HG03520 (cell line): ENCODE measurements around the gene VGF.
A peak's percentile ranks its signal among the peaks of the same experiment; 100 is the strongest.
"Not testable (repeated sequence)": the region's sequence is repeated elsewhere in the genome, so short reads cannot be mapped to it uniquely, and the experiment has no call there.

ENCODE experiments used
- ATAC-seq: cut with Tn5 transposase; IDR thresholded peaks from one replicate; pipeline ENCODE4 v1.9.1; 2021; ENCODE audit warnings: mild to moderate bottlenecking, moderate library complexity; ENCODE audit not compliant: unreplicated experiment

The VGF gene

DNA sequence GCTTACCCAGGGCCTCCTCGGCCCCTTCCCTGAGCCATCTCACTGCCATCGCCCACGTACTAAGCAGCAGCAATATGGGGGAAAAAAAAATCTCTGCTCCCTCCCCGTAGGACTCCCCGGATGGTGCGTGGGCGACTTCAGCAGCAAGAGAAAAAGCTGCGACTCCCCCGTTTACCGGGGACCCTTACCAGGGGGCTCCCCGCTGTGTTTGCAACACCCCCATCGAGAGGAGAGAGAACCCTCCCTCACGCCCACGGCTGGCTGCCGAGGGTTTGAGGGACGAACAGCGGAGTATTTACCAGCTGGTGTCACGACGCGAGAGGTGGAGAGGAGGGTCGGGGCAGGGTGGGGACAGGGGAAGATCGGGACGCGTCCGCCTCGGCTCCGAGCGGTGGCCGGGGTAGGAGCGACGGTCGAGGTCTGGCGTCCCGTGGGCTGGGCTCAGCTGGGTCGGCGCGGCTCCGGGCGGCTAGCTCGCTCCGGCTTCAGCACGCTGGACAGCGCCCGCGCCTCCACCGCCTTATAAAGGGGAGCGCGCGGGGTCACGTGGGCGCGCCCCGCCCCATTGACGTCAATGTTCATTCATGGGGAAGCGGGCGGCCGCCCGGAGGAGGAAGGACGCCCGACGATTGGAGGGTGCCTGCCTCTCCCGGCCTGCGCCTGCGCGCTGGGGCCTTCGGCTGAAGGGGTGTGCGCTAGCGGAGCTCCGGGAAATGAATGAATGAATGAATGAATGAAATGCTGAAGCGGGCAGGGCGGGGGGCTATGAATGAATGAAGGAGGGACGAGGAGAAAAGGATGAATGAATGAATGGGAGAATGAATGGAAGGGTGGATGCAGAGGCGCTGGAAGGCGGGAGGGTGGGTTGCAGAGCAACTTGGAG lies at the start of gene VGF:
Gene VGF, minus strand, starts transcription at position 495 of the 883 bp plus-strand sequence. CDS start 726 bp downstream, outside the sequence.
- peak; percentile 70 for ATAC-seq

DNA sequence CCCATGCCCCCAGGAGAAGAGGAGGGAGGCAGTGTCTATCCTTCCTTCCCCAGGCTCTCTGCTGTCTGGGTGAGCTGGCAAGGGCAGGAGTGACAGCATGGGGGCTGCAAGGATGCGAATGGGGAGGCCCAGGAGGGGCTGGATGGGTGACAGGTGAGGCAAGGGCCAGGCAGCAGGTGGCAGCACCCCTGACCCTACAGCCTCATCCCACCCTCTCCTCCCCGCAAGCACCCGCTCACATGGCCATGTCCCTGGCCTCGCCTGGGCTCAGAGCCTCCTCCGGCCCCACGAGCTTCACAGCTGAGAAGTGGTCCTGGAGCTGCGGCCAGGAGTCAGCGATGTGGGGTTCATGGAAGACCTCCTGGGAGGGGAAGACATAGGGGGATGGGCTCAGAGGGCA lies 46.6 kb upstream of the VGF start:
- no peak for ATAC-seq

DNA sequence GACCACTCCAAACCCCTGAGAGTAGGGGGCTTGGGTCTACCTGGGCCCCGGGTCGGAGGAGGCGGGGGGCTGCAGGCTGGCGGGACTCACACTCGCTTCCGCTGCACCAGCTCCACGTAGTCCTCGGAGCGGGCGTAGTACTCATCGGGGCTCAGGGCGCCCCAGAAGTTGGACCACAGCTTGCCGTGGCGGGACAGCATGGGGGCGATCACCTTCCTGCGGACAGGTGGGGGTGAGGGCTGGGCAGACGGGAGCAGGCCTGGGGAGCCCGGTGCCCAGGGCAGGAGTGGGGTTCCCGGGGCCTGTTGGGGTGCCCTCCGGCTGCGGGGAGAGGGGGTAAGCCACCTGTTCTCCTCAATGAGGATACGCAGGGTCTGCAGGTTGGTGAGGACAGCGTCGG lies 46.1 kb upstream of the VGF start:
- ATAC-seq, result no peak

DNA sequence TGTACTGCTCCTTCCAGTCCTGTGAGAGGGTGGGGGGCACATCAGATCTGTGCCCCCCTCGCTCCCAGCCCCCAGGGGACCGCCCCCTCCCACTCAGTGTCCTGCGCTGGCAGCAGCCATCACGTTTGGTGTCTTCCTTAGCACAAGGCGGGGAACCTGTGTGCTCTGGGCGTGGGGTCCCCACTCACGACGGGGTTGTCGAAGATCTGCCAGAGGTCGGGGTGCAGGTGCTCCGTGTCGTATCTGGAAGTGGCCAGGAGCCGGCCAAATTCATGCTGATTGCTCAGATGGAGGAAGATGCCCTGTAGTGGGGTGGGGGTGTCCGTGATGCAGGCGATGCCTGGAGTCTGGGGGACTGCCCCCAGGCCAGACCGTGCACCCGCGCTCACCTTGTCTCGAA lies 44.8 kb upstream of the VGF start:
- no peak for ATAC-seq

DNA sequence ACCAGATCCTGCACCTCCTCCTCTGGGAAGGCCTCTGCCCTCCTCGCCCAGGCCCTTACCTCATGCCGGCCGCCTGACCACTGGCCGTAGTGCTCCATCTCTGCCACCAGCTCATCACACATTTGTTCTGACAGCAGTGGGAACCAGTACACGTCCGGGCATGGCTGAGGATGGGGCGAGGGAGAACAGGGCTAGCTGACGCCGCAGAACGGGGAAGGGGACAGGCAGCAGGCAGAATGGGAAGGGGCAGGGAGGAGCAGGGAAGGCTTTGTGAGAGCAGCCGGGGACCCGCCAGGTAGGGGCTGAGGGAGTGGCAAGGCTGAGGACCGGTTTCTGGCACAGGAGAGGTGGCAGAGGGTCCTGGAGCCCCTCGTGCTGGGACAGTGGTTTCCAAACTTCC lies 43.4 kb upstream of the VGF start:
- no peak for ATAC-seq

DNA sequence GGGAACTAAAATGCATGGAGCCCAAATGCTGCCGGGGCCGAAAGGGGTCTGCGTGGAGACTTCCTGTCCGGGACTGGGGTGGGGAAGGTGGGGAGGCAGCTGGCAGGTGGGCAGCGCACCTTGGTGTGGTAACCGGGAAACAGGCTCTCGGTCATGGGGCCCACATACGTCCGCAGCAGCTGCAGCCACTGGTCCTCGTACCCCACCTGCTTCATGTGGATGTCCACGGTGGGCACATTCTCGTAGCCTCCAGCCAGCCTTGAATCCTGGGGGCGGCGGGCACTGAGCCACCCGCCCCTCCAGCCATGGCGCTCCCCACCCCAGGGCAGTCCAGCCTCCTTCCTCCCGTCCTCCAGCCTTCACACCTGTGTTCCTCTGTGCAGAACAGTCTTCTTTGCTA lies 42.1 kb upstream of the VGF start:
- no peak for ATAC-seq

DNA sequence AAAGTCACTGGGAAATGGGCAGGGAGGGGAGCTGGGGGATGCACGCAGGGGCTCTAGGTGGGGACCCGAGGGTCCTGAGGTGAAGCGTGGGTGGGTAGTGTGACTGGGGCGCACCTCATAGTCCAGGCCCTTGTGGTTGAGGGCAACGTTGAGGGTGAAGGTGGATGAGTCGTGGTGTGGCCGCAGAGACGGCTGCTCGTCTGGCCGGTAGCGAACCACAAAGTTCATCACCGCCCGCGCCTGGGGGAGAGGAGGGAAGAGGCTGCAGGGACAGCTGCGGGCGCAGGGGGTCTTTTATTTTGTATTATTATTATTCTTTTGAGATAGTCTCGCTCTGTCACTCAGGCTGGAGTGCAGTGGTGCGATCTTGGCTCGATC lies 41.3 kb upstream of the VGF start:
- ATAC-seq, result no peak

DNA sequence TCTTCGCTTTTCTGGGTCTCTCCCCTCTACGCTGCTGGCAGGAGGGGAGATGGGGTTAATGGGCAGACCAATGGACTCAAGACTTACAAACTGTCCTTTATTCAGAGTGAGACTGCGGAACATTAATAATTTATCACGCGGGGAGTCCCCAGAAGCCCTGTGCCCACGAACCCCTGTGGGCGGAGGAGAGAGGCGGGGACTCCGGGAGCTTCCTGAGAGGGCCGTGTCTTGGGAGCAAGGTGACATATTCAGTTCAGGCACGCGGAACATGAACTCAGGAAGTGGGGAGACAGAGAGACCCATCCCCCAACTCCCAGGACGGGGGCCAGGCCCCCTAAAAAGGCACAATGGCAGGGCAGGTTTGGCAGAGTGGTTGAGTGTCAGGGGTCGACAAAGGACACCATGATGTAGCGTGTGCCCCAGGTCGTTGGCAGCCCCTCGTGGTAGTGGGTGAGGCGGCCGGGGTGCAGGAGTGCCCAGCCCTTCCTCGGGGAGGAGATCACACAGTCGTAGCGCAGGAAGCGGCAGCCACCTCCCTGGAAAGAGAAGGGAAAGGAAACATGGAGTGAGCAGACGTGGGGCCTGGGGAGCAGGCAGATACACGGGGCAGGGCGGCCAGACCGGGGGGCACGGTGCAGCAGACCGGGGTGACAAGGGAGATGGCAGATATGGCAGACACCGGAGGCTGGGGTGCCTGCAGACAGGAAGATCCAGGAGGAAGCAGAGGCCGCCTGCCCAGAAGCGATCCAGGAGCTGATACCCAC lies 40.7 kb upstream of the VGF start:
- ATAC-seq, result no peak

DNA sequence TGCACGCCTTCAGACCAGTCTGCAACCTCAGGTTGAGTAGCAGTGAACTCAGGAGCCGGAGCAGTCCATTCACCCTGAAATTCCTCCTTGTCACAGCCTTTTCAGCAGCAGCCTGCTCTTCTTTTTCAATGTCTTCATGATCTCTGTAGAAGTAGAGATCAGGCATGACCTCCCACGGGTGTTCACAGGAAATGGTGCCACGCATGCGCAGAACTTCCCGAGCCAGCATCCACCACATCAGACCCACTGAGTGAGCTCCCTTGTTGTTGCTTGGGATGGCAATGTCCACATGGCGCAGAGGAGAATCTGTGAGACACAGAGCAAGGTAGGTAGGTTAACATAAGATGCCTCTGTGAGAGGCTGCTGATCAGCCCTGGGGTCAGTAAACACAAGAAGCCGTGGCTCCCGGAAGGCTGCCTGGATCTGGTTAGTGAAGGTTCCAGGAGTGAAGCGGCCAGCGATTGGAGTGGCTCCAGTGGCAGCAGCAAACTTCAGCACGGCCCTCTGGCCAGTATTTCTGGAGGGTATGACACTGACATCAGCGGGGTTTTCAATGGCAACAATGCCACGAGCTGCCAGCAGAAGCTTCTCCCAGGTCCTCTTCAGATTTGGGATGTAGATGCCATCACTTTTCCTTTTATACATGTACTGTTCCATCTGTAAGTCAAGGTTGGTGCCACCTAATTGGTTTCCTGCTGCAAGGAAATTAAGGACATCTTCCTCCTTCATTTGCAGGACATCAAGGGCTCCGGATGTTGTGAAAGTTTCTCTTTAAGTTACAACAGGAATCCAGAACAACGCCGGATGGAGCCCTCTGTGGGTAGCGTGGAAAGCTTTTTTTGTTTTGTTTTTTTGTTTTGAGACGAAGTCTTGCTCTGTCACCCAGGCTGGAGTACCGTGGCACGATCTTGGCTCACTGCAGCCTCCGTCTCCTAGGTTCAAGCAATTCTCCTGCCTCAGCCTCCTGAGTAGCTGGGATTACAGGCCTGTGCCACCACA lies 38.7 kb upstream of the VGF start:
- ATAC-seq, result not testable (repeated sequence)

DNA sequence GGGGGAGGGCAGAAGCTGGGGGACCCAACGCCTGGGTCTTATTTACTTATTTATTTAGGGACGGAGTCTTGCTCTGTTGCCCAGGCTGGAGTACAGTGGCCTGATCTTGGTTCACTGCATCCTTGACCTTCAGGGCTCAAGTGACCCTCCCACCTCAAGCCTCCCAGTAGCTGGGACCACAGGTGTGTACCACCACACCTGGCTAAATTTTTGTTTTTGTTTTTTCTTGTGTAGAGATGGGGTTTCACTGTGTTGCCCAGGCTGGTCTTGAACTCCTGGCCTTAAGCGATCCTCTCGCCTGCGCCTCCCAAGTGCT lies 37.2 kb upstream of the VGF start:
- ATAC-seq, result no peak

DNA sequence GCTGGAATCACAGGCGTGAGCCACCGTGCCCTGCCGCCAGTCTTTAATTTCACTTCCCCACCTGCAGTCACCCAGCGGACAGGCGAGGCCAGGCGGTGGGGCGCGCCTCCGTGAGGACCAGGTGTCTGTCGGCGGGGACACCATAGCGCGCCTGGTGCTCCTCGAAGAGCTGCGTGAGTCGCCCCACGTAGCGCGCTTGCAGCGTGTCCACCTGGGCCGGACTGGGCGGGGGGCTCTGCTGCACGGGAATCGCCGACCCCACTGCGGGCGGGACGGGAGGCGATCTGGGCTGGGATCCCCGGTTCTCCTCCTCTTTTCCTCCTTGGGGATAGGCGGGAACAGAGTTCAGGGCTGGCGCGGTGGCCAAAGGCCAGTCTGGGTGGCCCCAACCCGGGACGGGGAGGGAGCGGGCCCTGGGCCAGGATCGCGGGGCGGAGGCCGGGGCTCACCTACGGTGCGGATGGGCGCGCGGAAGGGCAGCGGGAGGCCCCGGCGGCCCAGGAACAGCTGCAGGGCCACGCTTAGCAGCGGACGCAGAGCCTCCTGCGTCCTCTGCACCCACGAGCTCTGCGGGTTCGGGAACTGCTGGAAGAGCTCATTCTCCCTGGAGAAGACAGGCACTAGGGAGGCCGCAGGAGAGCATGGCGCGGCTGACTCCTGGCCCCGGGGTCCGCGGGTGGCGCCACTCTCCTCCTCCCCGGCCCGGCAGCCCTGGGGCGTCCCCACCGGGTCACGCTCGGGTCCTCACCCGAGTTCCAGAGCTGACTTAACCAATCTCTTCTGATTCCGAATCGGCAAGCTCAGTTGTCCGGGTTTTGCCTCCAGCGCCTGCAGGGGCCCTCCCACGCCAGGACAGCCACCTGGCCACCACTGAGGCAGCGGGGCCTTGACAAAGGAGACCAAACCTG lies 36.6 kb upstream of the VGF start:
- ATAC-seq, result no peak

DNA sequence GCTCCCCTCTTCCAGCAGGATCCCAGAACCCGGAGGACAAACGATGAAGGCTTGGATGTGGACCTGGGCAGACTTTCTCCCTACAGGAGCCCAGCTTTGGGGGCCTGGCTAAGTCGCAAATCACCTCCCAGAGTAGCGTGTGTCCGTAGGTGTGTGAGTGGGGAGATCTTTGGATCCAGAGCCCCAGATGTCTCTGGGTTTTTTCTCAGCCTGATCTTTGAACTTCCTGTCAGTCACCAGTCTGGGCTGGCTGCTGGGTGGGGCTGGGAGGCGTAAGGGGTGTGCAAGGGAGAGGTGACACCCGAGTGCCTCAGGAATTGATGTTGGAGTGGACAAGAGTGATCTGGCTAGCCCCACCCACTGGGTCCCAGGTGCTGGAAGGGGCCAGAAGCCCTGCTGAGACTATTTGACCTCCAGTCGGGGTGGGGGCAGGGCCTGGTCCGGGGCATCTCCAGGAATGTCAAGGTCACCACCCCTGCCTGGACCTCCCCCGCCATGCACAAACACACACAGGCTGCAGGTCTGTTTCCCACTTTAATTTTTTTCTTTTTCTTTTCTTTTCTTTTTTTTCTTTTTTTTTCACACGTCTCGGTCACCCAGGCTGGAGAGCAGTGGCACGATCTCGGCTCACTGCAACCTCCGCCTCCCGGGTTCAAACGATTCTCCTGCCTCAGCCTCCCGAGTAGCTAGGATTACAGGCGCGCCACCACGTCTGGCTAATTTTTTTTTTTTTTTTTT lies 35.7 kb upstream of the VGF start, which contains the start of gene MOGAT3:
Gene MOGAT3, minus strand, starts transcription at position 175 of the 738 bp plus-strand sequence. CDS start 182 bp downstream, outside the sequence.
- no peak for ATAC-seq

DNA sequence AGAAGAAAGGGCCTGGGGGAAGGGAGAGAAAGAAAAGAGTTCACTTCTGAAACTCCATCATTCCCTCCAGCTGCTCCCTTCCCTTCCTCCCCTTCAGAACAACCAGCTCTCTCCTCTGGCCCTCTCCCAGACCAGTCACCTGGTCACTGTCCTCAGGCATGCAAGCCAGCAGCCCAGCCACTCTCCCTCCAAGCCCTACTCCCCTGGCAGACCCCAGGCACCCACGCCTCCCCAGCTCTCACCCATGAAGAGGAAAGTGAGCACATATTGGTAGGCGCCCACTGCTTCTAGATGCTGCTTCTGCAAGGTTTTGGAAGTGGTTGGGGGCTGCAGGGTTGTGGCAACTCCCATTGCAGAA lies 35.1 kb upstream of the VGF start:
- ATAC-seq, result no peak

DNA sequence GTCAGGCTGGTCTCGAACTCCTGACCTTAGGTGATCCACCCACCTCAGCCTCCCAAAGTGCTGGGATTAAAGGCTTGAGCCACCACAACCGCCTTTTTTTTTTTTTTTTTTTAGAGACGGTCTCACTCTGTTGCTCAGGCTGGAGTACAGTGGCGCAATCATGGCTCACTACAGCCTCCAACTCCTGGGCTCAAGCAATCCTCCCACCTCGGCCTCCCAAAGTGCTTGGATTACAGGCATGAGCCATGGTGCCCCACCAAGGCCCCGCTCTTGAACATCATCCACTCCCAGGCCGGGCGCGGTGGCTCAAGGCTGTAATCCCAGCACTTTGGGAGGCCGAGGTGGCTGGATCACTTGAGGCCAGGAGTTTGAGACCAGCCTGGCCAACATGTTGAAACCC lies 34.2 kb upstream of the VGF start:
- not testable (repeated sequence) for ATAC-seq

DNA sequence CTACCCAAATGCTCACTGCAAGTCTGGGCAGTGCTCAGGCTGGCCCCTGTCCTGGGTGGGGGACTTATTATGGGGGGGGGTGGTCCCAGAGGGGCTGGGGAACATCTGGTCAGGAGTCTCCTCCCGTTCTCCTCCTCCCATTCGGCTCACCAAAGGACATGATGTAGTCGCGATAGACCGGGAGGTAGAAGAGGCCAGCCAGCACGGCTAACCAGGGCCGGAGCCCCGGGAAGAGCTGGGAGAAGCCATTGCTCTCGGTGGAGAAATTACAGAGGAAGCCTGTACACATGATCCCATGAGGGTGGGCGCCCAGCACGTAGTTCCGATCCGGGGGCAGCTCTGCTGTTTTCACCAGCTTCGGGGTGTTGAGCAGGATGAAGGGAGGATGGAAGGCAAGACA lies 33.1 kb upstream of the VGF start:
- no peak for ATAC-seq

DNA sequence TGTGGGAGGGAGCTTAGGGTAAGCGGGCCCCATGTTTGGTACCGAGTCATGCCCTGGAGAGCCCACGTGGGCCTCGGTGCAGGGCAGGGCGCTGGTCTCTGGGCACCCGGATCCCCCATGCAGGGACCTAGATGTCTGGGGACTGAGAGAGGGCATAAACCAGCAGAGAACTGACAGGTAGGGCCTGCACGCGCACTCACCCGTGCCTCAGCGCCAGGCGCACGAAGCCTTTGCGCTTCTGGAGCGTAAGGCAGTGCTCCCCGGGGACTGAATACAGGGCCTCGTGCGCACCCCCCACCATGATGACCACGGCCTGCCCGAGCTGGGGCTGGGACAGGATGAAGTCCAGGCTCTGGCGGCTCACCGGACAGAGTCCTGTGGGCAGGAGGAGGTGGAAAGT lies 32.6 kb upstream of the VGF start:
- ATAC-seq, result no peak

DNA sequence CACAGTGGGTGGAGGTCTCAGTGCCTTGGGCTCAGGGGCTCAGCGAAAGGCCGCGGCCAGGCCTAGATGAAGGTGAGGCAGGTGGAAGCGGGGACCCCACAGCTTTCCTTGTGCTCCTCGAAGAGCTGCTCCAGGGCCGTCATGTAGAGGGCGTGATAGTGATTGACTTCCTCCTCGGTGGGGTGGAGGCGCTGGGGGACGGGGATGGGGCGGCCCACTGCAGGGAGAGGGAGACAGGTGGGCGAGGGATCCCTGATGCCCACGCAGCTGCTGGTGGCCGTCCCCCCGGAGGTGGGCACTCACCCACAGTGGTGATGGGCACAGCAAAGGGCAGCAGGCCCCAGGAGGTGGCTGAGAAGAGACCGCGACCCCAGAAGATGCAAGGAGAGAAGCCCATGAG lies 30.5 kb upstream of the VGF start:
- no peak for ATAC-seq

DNA sequence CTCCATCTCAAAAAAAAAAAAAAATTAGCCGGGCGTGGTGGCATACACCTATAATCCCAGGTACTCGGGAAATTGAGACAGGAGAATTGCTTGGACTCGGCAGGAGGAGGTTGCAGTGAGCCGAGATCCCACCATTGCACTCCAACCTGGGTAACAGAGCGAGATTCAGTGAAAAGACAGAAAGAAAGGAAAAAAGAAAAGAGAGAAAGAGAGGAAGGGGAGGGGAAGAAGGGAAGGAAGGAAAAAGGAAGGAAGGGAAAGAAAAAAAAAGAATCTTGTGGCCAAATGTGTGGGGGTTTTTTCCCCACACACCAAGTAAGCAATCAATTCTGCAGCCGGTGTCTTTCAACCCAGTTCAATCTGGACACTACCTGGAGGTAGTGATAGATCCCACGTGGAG lies 23.7 kb upstream of the VGF start:
- ATAC-seq, result no peak

DNA sequence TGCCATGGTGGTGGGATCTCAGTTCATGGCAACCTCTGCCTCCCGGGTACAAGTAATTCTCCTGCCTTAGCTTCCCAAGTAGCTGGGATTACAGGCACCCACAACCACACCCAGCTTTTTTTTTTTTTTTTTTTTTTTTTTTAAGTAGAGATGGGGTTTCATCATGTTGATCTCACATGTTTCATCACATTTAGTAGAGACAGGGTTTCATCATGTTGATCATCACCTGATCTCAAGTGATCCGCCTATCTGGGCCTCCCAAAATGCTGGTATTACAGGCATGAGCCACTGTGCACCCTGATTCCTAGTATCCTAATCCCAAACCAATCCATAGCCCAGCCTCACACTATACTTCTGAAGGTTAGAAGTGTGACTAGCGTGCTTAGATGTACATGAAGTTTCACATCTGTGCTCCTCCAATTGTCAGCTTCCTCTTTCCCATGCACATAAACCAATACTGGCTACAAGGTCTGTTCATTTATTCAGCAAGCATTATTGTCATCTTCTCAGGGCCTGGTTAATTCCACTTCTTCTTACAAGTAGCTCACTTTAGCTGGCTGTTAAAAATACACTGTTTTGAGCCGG lies 21.6 kb upstream of the VGF start:
- no peak for ATAC-seq
